Calu3 (cell line): ENCODE results near the gene GPC2. TPM values are rescaled to one million over a fixed set of nuclear protein-coding genes. Genes with fewer than 3 reads are reported as not detected.

Experiments used
- BruUV-seq: library from RNA; stranded (reverse); fragments of 400-500 nt; replicated peaks from 2 replicates; lab custom pipeline; 2021; lab: Mats Ljungman, UMichigan
- CTCF ChIA-PET: fragments of 300-600 bp; sonication (Branson Sonifier 250); formaldehyde crosslinking; loops from one replicate; lab custom pipeline; 2022; ENCODE audit warnings: antibody characterized with exemption; lab: Charles Lee
- DNase-seq: peaks from one replicate; pipeline ENCODE4 v3.0.0; 2022
- H3K27ac Mint-ChIP-seq: one replicate; pipeline ENCODE4 v1.8.0; 2022; ENCODE audit warnings: mixed read lengths; ENCODE audit not compliant: unreplicated experiment
- H3K27me3 Mint-ChIP-seq: one replicate; pipeline ENCODE4 v1.8.0; 2022; ENCODE audit warnings: mixed read lengths; ENCODE audit not compliant: unreplicated experiment
- H3K36me3 Mint-ChIP-seq: one replicate; pipeline ENCODE4 v1.8.0; 2022; ENCODE audit warnings: mild to moderate bottlenecking, moderate library complexity, mixed read lengths; ENCODE audit not compliant: insufficient read depth, unreplicated experiment
- H3K4me1 Mint-ChIP-seq: one replicate; pipeline ENCODE4 v1.8.0; 2022; ENCODE audit warnings: mild to moderate bottlenecking, low read depth, mixed read lengths; ENCODE audit not compliant: unreplicated experiment
- H3K4me3 Mint-ChIP-seq: one replicate; pipeline ENCODE4 v1.8.0; 2022; ENCODE audit warnings: mild to moderate bottlenecking, low read depth, moderate library complexity, mixed read lengths; ENCODE audit not compliant: unreplicated experiment
- H3K9me3 Mint-ChIP-seq: one replicate; pipeline ENCODE4 v1.8.0; 2022; ENCODE audit warnings: low read depth, mixed read lengths; ENCODE audit not compliant: unreplicated experiment
- intact Hi-C: fragments of 100-400 bp; cut with micrococcal nuclease; formaldehyde crosslinking; loops from one replicate; pipeline ENCODE4 v1.10.0; 2022; ENCODE audit not compliant: unreplicated experiment
- total RNA-seq: library from RNA; stranded (reverse); gene quantifications from 2 replicates; pipeline ENCODE4 v1.2.3, GENCODE V29; 2022
- TF ChIP-seq, protein P1 (sequence below): fragments of 200-600 bp; IDR thresholded peaks from one replicate; pipeline ENCODE4 v1.8.0; 2022; ENCODE audit warnings: antibody characterized with exemption; ENCODE audit not compliant: unreplicated experiment

The GPC2 gene
- total RNA-seq, 1 experiment from 2014 or later: 3.2 TPM

DNA sequence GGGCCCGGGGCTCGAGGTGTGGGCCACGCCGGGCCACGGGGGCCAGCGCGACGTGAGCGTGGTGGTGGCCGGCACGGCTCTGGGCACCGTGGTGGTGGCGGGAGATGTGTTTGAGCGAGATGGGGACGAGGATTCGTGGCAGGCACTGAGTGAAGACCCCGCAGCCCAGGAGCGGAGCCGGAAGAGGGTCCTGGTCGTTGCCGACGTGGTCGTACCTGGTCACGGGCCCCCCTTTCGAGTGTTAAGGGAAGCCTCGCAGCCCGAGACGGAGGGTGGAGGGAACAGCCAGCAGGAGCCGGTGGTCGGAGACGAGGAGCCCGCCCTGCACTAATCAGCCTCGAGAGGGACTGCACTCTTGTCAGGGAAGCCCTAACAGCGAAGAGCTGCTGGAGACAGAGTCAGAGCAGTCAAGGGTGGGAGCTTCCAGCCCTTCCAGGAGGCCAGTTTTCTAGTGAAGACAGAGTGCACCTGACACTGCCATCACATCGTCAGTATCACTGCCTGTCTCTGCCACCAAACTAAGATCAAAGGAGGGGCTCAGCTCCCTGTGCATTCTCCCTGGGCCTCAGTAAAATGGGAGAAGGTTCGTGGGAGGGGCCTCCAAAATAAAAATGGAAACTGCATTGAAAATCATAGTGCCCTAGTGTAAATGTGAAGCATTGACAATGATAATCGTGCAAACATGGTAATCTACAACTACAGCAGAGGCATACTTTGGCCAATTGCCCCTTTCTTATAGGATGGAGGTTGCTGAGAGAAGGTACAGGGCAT lies 49.1 kb downstream of the GPC2 start:
- intact Hi-C loops: no loop called here
- no peak for DNase-seq
- BruUV-seq: no TSS peak
- H3K4me1 Mint-ChIP-seq: peaks cover 13% of the 10 kb centered on the region
- CTCF ChIA-PET: interaction anchor here (0.6 kb wide), 1 partner anchor 49 kb away, joined by 3 read pairs; the partner anchor contains the start of gene GPC2
- no peaks in the 10 kb centered on the region for H3K9me3 Mint-ChIP-seq
- peaks cover 31% of the 10 kb centered on the region for H3K36me3 Mint-ChIP-seq
- H3K27ac Mint-ChIP-seq: no peak overlapping the region
- H3K27me3 Mint-ChIP-seq: no peaks in the 10 kb centered on the region
- H3K4me3 Mint-ChIP-seq: peak overlapping the region; percentile 88
- TF ChIP-seq, protein P1, sequence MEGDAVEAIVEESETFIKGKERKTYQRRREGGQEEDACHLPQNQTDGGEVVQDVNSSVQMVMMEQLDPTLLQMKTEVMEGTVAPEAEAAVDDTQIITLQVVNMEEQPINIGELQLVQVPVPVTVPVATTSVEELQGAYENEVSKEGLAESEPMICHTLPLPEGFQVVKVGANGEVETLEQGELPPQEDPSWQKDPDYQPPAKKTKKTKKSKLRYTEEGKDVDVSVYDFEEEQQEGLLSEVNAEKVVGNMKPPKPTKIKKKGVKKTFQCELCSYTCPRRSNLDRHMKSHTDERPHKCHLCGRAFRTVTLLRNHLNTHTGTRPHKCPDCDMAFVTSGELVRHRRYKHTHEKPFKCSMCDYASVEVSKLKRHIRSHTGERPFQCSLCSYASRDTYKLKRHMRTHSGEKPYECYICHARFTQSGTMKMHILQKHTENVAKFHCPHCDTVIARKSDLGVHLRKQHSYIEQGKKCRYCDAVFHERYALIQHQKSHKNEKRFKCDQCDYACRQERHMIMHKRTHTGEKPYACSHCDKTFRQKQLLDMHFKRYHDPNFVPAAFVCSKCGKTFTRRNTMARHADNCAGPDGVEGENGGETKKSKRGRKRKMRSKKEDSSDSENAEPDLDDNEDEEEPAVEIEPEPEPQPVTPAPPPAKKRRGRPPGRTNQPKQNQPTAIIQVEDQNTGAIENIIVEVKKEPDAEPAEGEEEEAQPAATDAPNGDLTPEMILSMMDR: no peak

DNA sequence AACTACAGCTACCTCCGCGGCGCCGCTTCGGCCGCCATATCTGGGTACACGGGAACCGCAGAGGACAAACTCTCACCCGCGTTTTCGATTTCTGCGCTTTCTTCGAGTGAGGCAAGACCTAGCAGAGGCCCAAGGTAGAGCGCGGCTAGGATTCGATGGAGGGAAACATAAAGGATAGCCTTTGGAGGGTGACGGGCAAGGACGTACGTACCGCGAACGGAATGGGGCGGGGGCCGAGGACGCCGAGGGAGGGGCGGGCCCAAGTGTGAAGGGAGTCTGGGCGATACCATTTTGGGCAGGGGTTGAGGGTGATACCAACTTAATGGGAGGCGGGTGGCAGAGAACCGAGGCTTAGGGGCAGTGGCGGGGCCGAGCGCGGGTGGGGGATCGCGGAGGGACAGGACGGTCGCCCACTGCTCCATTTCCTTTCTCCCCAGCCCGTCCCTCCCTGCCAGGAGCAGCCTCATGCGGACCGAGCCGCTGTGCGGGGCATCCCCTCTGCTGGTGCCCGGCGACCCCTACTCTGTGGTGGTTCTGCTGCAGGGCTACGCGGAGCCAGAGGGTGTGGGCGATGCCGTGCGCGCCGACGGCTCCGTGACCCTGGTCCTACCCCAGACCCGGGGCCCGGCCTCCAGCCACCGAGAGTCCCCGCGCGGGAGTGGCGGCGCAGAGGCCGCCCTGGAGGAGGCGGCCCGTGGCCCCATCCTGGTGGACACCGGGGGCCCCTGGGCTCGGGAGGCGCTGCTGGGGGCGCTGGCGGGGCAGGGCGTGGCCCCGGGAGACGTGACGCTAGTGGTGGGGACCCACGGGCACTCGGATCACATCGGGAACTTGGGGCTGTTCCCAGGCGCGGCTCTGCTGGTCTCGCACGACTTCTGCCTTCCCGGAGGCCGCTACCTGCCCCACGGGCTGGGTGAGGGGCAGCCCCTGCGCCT lies 50.0 kb downstream of the GPC2 start, which contains the start of gene MBLAC1:
MBLAC1 (plus strand) TSS at position 37 of the 935 bp plus-strand sequence; CDS start at position 466, 429 bp downstream.
- Mint-ChIP-seq H3K27ac (peak within 1 kb of the TSS; percentile 93), H3K4me1 (peaks cover 13% of the 10 kb centered on the region), H3K27me3 (no peaks in the 10 kb centered on the region), H3K9me3 (no peaks in the 10 kb centered on the region), H3K4me3 (peak within 1 kb of the TSS; percentile 88), H3K36me3 (peaks cover 31% of the 10 kb centered on the region)
- TF ChIP-seq, protein P1: no peak
- CTCF ChIA-PET: no interaction called here
- intact Hi-C loops: no loop called here
- DNase-seq: peak; percentile 83
- no TSS peak for BruUV-seq

GRCh38 chr7:100126239-100126930 lies 50.8 kb downstream of the GPC2 start:
- TF ChIP-seq, protein P1: no peak
- intact Hi-C loops: no loop called here

More at GRCh38 chr7:100126239-100126930, 50.8 kb downstream of the GPC2 start:
- no peaks in the 10 kb centered on the region for H3K9me3 Mint-ChIP-seq
- peak overlapping the region; percentile 93 for H3K27ac Mint-ChIP-seq
- CTCF ChIA-PET: no interaction called here
- peaks cover 6% of the 10 kb centered on the region for H3K4me1 Mint-ChIP-seq
- TSS peak; percentile 75 for BruUV-seq
- no peaks in the 10 kb centered on the region for H3K27me3 Mint-ChIP-seq
- peaks cover 31% of the 10 kb centered on the region for H3K36me3 Mint-ChIP-seq
- DNase-seq: no peak
- H3K4me3 Mint-ChIP-seq: peak overlapping the region; percentile 88
